Measurements from ENCODE around the gene PRKCH.

GRCh38 chr14:61505815-61506809, 184.7 kb downstream of the PRKCH start:
- TF ChIP-seq CTCF (IDR thresholded peaks at IDR 0.05; ENCODE audit: borderline replicate concordance, extremely low read depth, low read length, poor library complexity, severe bottlenecking) (no peak), EZH2 (IDR thresholded peaks at IDR 0.05; ENCODE audit: borderline replicate concordance, low read depth, low read length, severe bottlenecking) (no peak)
